Lung (tissue), 12 donors: Measurements from ENCODE around the gene SNIP1. TPM values are rescaled to one million over a fixed set of nuclear protein-coding genes. Genes with fewer than 3 reads are reported as not detected.
"Not testable (repeated sequence)": the region's sequence is repeated elsewhere in the genome, so short reads cannot be mapped to it uniquely, and the experiment has no call there.

Source experiments
- ATAC-seq: fragments of 200-7000 bp; cut with Tn5 transposase; one replicate; pipeline ENCODE4 v1.9.1; 2020; ENCODE audit warnings: moderate number of reproducible peaks; ENCODE audit not compliant: insufficient read depth, low FRiP score
- DNase-seq, 3 donors: peaks; one replicate each; pipeline ENCODE4 v3.0.0-alpha.2; 2013 to 2017
- H3K27ac ChIP-seq, 2 donors: one replicate each; pipeline ENCODE4 v1.5.1; 2013; ENCODE audit warnings: mild to moderate bottlenecking in 2 of 2, moderate library complexity in 2 of 2, control low read depth in 1 of 2, inconsistent platforms in 1 of 2, low read depth in 1 of 2, low read length in 1 of 2
- H3K27me3 ChIP-seq, 3 donors: one replicate each; pipeline ENCODE4 v1.5.1; 2013; ENCODE audit warnings: low read length in 2 of 3; ENCODE audit not compliant: control insufficient read depth in 3 of 3, insufficient read depth in 3 of 3
- H3K36me3 ChIP-seq, 4 donors: one replicate each; pipeline ENCODE4 v1.5.1; 2013; ENCODE audit warnings: low read length in 4 of 4, mild to moderate bottlenecking in 1 of 4, moderate library complexity in 1 of 4; ENCODE audit not compliant: control insufficient read depth in 4 of 4, insufficient read depth in 4 of 4
- H3K4me1 ChIP-seq, 5 donors: one replicate each; pipeline ENCODE4 v1.5.1; 2013; ENCODE audit warnings: low read length in 5 of 5, mild to moderate bottlenecking in 2 of 5, moderate library complexity in 1 of 5; ENCODE audit not compliant: control insufficient read depth in 5 of 5, insufficient read depth in 5 of 5
- H3K4me3 ChIP-seq: one replicate; pipeline ENCODE4 v1.5.1; 2013; ENCODE audit warnings: mild to moderate bottlenecking, control low read depth, moderate library complexity
- H3K9ac ChIP-seq, 2 donors: one replicate each; pipeline ENCODE4 v1.5.1; 2013; ENCODE audit warnings: low read length in 2 of 2, control low read depth in 1 of 2; ENCODE audit not compliant: insufficient read depth in 1 of 2
- H3K9me3 ChIP-seq, 4 donors: one replicate each; pipeline ENCODE4 v1.5.1; 2013; ENCODE audit warnings: low read length in 3 of 4, mild to moderate bottlenecking in 1 of 4, moderate library complexity in 1 of 4; ENCODE audit not compliant: control insufficient read depth in 4 of 4, insufficient read depth in 3 of 4
- WGBS, 2 donors: extraction: QIAGEN DNeasy Blood & Tissue Kit; methylation state at CpG; one replicate each; pipeline ENCODE4 v1.1.7; 2013; 5-methylcytosine and 5-hydroxymethylcytosine counted together
- polyA plus RNA-seq, 2 donors: library from polyadenylated mRNA; stranded (reverse); fragments of 200-250 nt; gene quantifications; one replicate each; pipeline ENCODE4 v1.2.1, GENCODE V29; 2013
- total RNA-seq, 2 donors: library from RNA; depleted of rRNA in 1 of 2; stranded (reverse); fragments of >200 nt in 1 of 2; gene quantifications; one replicate each; pipeline ENCODE4 v1.2.1, GENCODE V29; 2014 to 2021
- TF ChIP-seq, protein P1 (sequence below): IDR thresholded peaks from 2 replicates; pipeline ENCODE4 v1.5.1; 2012; ENCODE audit warnings: mild to moderate bottlenecking; ENCODE audit errors: control extremely low read depth, extremely low read depth
- donor health status: control.
- donor health status: control.
- donor health status: Bipolar disorder and iron deficiency.
- donor health status: healthy.
- donor health status: DM: yes; HTN: yes; CAD: no.

The SNIP1 gene
- total and polyA plus RNA-seq, 4 donors, result 4.5 to 22.4 (median 9.8) TPM

DNA sequence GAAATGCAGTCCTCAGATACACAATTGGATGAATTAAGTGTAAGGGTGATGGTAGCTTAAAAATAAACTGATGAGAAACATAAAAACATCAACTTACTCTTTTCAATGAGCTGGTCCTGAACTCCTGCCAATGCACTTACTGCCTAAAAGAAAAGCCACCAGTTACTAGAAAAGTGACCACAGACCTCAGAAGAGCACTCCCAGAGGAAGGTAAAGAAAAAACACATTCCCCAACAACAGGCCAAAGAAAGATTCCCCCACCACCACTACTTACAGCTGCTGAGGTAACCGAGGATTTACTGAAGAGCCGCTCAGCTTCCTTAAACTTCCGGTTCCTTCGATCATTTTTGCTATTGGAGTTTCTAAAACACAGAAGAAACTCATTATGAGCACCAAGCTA is 44.9 kb downstream of the SNIP1 start:
- ATAC-seq (no peak), DNase-seq (peak in 2 of 3 donors; percentile 58 to 65)
- Histone ChIP-seq H3K27ac (no peak overlapping the region), H3K27me3 (no peaks in the 10 kb centered on the region), H3K4me3 (no peak overlapping the region), H3K36me3 (peaks cover 17 to 24% (median 19%) of the 10 kb centered on the region in 4 donors), H3K9me3 (no peaks in the 10 kb centered on the region), H3K9ac (no peak overlapping the region), H3K4me1 (peaks cover 0 to 7% (median 2%) of the 10 kb centered on the region in 5 donors)
- 78 to 91% methylated on average over 4 of the region's 4 CpGs for WGBS, 2 donors
- TF ChIP-seq, protein P1, sequence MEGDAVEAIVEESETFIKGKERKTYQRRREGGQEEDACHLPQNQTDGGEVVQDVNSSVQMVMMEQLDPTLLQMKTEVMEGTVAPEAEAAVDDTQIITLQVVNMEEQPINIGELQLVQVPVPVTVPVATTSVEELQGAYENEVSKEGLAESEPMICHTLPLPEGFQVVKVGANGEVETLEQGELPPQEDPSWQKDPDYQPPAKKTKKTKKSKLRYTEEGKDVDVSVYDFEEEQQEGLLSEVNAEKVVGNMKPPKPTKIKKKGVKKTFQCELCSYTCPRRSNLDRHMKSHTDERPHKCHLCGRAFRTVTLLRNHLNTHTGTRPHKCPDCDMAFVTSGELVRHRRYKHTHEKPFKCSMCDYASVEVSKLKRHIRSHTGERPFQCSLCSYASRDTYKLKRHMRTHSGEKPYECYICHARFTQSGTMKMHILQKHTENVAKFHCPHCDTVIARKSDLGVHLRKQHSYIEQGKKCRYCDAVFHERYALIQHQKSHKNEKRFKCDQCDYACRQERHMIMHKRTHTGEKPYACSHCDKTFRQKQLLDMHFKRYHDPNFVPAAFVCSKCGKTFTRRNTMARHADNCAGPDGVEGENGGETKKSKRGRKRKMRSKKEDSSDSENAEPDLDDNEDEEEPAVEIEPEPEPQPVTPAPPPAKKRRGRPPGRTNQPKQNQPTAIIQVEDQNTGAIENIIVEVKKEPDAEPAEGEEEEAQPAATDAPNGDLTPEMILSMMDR, result no peak

DNA sequence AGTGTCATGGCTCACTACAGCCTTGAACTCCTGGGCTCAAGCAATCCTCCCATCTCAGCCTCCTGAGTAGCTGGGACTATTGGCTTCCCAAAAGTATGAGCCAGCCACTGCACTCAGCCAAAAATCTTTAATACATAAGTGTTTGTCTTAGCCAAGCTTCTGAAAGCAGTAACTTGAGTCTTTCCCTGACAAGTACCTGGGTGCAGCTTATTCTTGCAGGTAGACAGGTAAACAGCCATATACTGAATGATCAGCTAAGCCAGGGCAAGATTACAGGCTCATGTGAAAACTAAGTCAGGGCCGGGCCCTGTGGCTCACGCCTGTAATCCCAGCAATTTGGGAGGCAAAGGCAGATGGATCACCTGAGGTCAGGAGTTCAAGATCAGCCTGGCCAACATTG is 47.4 kb downstream of the SNIP1 start:
- Histone ChIP-seq H3K9me3 (no peaks in the 10 kb centered on the region), H3K27me3 (no peaks in the 10 kb centered on the region), H3K4me3 (no peak overlapping the region), H3K36me3 (peaks cover 17 to 30% (median 23%) of the 10 kb centered on the region in 4 donors), H3K9ac (no peak overlapping the region), H3K27ac (no peak overlapping the region), H3K4me1 (peaks cover 0 to 1% (median 0%) of the 10 kb centered on the region in 5 donors)
- WGBS, 2 donors, result 81 to 92% methylated on average over 2 of the region's 2 CpGs
- DNase-seq (no peak), ATAC-seq (no peak)
- TF ChIP-seq, protein P1, result no peak

DNA sequence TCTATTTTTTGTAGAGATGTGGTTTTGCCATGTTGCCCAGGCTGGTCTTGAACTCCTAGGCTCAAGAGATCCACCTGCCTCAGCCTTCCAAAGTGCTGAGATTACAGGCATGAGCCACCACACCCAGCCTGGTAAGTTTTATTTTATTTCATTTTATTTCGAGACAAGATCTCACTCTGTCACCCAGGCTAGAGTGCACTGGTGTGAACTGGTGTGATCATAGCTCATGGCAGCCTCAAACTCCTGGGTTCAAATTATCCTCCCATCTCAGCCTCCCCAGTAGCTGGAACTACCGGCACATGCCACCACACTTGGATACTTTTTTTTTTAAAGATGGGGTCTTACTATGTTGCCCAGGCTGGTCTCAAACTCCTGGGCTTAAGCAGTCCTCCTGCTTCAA is 51.3 kb downstream of the SNIP1 start:
- not testable (repeated sequence) for DNase-seq, H3K27ac ChIP-seq, H3K9ac ChIP-seq, H3K4me1 ChIP-seq, H3K27me3 ChIP-seq, ATAC-seq, H3K9me3 ChIP-seq, H3K4me3 ChIP-seq
- peaks cover 12 to 39% (median 23%) of the 10 kb centered on the region in 4 donors for H3K36me3 ChIP-seq
- 98 to 99% methylated on average over 2 of the region's 2 CpGs for WGBS, 2 donors

DNA sequence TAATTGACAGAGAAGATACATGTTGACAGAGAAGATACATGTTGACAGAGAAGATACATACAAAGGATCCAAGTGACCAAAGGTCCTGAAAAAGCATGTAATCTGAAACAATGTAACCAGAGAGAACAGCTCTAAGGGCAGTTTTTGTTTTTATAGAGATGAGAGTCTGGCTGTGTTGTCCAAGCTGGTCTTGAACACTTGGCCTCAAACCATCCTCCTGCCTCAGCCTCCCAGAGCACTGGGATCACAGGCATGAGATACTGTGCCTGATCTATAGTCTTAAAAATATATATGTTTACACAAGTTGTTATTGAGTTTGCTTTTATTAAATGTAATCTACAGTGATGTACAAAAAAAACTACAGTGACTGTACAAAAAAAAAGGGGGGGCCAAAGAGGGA is 52.0 kb downstream of the SNIP1 start:
- Histone ChIP-seq H3K9me3 (no peaks in the 10 kb centered on the region), H3K4me1 (peaks cover 0 to 5% (median 0%) of the 10 kb centered on the region in 5 donors), H3K9ac (no peak overlapping the region), H3K27me3 (no peaks in the 10 kb centered on the region), H3K4me3 (no peak overlapping the region), H3K36me3 (peaks cover 12 to 38% (median 22%) of the 10 kb centered on the region in 4 donors), H3K27ac (no peak overlapping the region)
- ATAC-seq, result no peak
- TF ChIP-seq, protein P1, result no peak
- DNase-seq, result no peak
